Cardiac muscle cell (in vitro differentiated cells and primary cell): Measurements from ENCODE around the gene OR6C68. TPM values are rescaled to one million over a fixed set of nuclear protein-coding genes. Genes with fewer than 3 reads are reported as not detected.

ENCODE experiments used
- DNase-seq, 2 donors: peaks; one replicate each; pipeline versions ENCODE4 v3.0.0 to v3.0.0-alpha.2; 2010 to 2017; ENCODE audit warnings: low read depth in 1 of 2, low spot score in 1 of 2
- H3K27ac ChIP-seq: fragments of 200-600 bp; sonication (generic); 2 replicates; pipeline ENCODE4 v1.5.1; 2016
- H3K27me3 ChIP-seq: fragments of 200-600 bp; sonication (generic); 2 replicates; pipeline ENCODE4 v1.6.0; 2016; ENCODE audit warnings: control low read depth
- H3K36me3 ChIP-seq: fragments of 200-600 bp; sonication (generic); 2 replicates; pipeline ENCODE4 v1.5.1; 2016; ENCODE audit warnings: control low read depth
- H3K4me1 ChIP-seq: fragments of 200-600 bp; sonication (generic); 2 replicates; pipeline ENCODE4 v1.8.1; 2017; ENCODE audit warnings: low read depth, mild to moderate bottlenecking, mixed run types
- H3K4me3 ChIP-seq: fragments of 200-600 bp; sonication (generic); 2 replicates; pipeline ENCODE4 v1.5.1; 2016; ENCODE audit warnings: mild to moderate bottlenecking
- H3K9me3 ChIP-seq: fragments of 200-600 bp; sonication (generic); 2 replicates; pipeline ENCODE4 v1.5.1; 2017; ENCODE audit warnings: low read depth, mild to moderate bottlenecking, control low read depth
- CTCF ChIP-seq: IDR thresholded peaks from 2 replicates; pipeline ENCODE4 v1.5.1; 2012; ENCODE audit warnings: low read depth, mild to moderate bottlenecking, low read length
- polyA plus RNA-seq: library from polyadenylated mRNA; unstranded; fragments of >200 nt; fragmentation: Nextera tagmentation; extraction: Ambion mirVana; gene quantifications from 2 replicates; pipeline ENCODE4 v1.2.1, GENCODE V29; 2016
- total RNA-seq: library from RNA; depleted of rRNA; stranded (reverse); fragments of >200 nt; gene quantifications from 2 replicates; pipeline ENCODE4 v1.2.3, GENCODE V29; 2016

OR6C68 gene
- total and polyA plus RNA-seq, 2 experiments from 2014 or later = not detected

DNA sequence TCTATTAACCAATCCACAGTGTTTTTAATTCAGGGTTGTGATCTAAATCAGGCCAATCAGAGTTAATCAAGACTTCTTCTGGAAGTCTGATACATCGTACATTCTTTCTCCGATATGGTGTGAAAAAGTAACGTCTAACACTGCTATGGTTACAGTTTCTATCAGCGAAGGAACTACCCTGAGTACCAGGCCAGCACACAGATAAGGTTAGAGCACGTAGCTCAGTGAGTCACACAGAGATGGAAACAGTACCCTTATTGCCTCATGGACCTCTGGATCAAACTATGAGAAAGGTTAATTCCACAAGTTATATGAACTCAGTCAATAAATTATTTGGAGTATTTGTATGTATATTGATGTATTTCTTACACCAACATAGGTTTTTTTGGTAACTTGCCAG is 3.3 kb downstream of the OR6C68 start:
- Histone ChIP-seq H3K9me3 (no peaks in the 10 kb centered on the region), H3K36me3 (no peaks in the 10 kb centered on the region), H3K27ac (no peak overlapping the region), H3K4me1 (peaks cover 12% of the 10 kb centered on the region), H3K27me3 (no peaks in the 10 kb centered on the region), H3K4me3 (no peak overlapping the region)
- DNase-seq = no peak
- no peak for TF ChIP-seq CTCF

DNA sequence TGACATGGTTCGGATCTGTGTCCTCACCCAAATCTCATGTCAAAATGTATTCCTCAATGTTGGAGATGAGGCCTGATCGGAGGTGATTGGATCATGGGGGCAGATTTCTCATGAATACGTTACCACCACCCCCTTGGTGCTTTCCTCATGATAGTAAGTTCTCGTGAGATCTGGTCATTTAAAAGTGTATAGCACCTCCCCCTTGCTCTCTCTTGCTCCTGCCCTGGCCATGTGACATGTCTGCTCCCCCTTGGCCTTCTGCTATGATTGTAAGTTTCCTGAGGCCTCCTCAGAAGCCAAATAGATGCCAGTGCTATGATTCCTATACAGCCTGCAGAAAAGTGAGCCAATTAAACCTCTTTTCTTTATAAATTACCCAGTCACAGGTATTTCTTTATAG is 7.1 kb downstream of the OR6C68 start:
- no peak overlapping the region for H3K4me3 ChIP-seq
- no peaks in the 10 kb centered on the region for H3K36me3 ChIP-seq
- H3K9me3 ChIP-seq = no peaks in the 10 kb centered on the region
- H3K4me1 ChIP-seq = peaks cover 12% of the 10 kb centered on the region
- no peak for TF ChIP-seq CTCF
- no peaks in the 10 kb centered on the region for H3K27me3 ChIP-seq
- H3K27ac ChIP-seq = peak overlapping the region; percentile 76
- DNase-seq = no peak

- DNase-seq = peak in 1 of 2 donors; percentile 35
- H3K4me3 ChIP-seq = no peak overlapping the region
- H3K27ac ChIP-seq = peak overlapping the region; percentile 76
- no peaks in the 10 kb centered on the region for H3K36me3 ChIP-seq
- H3K27me3 ChIP-seq = no peaks in the 10 kb centered on the region
- peaks cover 12% of the 10 kb centered on the region for H3K4me1 ChIP-seq
- no peaks in the 10 kb centered on the region for H3K9me3 ChIP-seq
- TF ChIP-seq CTCF = no peak
These were observed 7.7 kb downstream of the OR6C68 start for GRCh38 chr12:55499810-55500252.

DNA sequence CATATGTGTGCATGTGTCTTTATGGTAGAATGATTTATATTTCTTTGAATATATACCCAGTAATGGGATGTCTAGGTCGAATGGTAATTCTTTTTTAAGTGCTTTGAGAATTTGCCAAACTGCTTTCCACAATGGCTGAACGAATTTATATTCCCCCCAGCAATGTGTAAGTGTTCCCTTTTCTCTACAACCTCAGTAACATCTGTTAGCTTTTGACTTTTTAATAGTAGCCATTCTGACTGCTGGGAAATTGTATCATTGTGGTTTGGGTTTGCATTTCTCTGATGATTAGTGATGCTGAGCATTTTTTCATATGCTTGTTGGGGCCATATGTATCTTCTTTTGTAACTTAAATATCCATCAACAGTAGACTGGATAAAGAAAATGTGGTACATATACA is 9.4 kb downstream of the OR6C68 start:
- H3K27me3 ChIP-seq = no peaks in the 10 kb centered on the region
- no peaks in the 10 kb centered on the region for H3K36me3 ChIP-seq
- H3K4me1 ChIP-seq = peaks cover 12% of the 10 kb centered on the region
- TF ChIP-seq CTCF = no peak
- H3K27ac ChIP-seq = no peak overlapping the region
- no peak for DNase-seq
- no peak overlapping the region for H3K4me3 ChIP-seq
- H3K9me3 ChIP-seq = no peaks in the 10 kb centered on the region

DNA sequence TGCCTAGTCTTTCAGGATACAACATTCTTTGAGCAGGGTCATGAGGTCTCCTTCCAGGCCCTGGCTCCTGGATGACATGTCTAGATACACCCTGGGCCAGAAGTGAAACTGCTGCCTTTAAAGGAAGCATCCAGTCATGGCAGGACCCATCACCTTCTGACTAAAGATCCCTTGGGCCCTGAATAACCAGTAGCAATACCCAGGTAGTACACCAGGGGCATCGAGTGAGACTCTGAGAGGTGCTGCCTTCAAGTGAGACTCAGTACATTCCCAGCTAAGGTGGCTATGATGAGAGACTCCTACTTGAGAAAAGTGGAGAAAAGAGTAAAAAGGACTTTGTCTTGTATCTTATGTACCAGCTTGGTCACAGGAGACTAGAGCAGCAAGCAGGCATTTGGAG is 23.5 kb downstream of the OR6C68 start:
- Histone ChIP-seq H3K27me3 (no peaks in the 10 kb centered on the region), H3K4me1 (no peaks in the 10 kb centered on the region), H3K9me3 (no peaks in the 10 kb centered on the region), H3K36me3 (no peaks in the 10 kb centered on the region), H3K27ac (no peak overlapping the region), H3K4me3 (no peak overlapping the region)
- DNase-seq = no peak
- TF ChIP-seq CTCF = no peak

GRCh38 chr12:55516391-55516790 is 24.2 kb downstream of the OR6C68 start:
- H3K36me3 ChIP-seq = no peaks in the 10 kb centered on the region
- no peak for TF ChIP-seq CTCF
- no peak overlapping the region for H3K27ac ChIP-seq
- H3K27me3 ChIP-seq = no peaks in the 10 kb centered on the region
- H3K4me3 ChIP-seq = no peak overlapping the region
- DNase-seq = no peak
- no peaks in the 10 kb centered on the region for H3K4me1 ChIP-seq
- no peaks in the 10 kb centered on the region for H3K9me3 ChIP-seq
